Neuronal stem cell (in vitro differentiated cells): ENCODE data around the gene SSX5. TPM values are rescaled to one million over a fixed set of nuclear protein-coding genes. Genes with fewer than 3 reads are reported as not detected.
"Not testable (repeated sequence)": the region's sequence is repeated elsewhere in the genome, so short reads cannot be mapped to it uniquely, and the experiment has no call there.

ENCODE experiments used
- DNase-seq: peaks from one replicate; pipeline ENCODE4 v3.0.0-alpha.2; 2013; ENCODE audit warnings: low spot score
- H2AFZ ChIP-seq: one replicate; pipeline ENCODE4 v1.6.1; 2013; ENCODE audit warnings: mild to moderate bottlenecking, low read length, inconsistent platforms
- H2AK5ac ChIP-seq: 2 replicates; pipeline ENCODE4 v1.6.1; 2013; ENCODE audit warnings: low read depth, mild to moderate bottlenecking, inconsistent platforms, low read length, moderate library complexity, mixed read lengths
- H2BK120ac ChIP-seq: 2 replicates; pipeline ENCODE4 v1.6.1; 2013; ENCODE audit warnings: low read depth, mild to moderate bottlenecking, inconsistent platforms, low read length, moderate library complexity, mixed read lengths
- H2BK12ac ChIP-seq: one replicate; pipeline ENCODE4 v1.6.1; 2013; ENCODE audit warnings: low read length, inconsistent platforms
- H2BK15ac ChIP-seq: 2 replicates; pipeline ENCODE4 v1.6.1; 2013; ENCODE audit warnings: mild to moderate bottlenecking, low read length, inconsistent platforms, mixed read lengths
- H2BK5ac ChIP-seq: one replicate; pipeline ENCODE4 v1.6.1; 2013; ENCODE audit warnings: inconsistent platforms, mild to moderate bottlenecking, low read length, moderate library complexity
- H3K14ac ChIP-seq: one replicate; pipeline ENCODE4 v1.6.1; 2013; ENCODE audit warnings: low read length, inconsistent platforms
- H3K18ac ChIP-seq: 2 replicates; pipeline ENCODE4 v1.6.1; 2013; ENCODE audit warnings: low read length, inconsistent platforms
- H3K23ac ChIP-seq: 2 replicates; pipeline ENCODE4 v1.6.1; 2013; ENCODE audit warnings: low read depth, mild to moderate bottlenecking, mixed read lengths, low read length, inconsistent platforms; ENCODE audit not compliant: poor library complexity
- H3K27ac ChIP-seq: replicated peaks from 3 replicates; pipeline ENCODE4 v1.5.1; 2013; ENCODE audit warnings: low read length, inconsistent platforms
- H3K27me3 ChIP-seq, 3 experiments: 2 replicates each; pipeline ENCODE4 v1.6.1; 2013; ENCODE audit warnings: low read length in 3 of 3, mild to moderate bottlenecking in 2 of 3, inconsistent platforms in 1 of 3, low read depth in 1 of 3, mixed read lengths in 1 of 3, moderate library complexity in 1 of 3; ENCODE audit not compliant: control insufficient read depth in 3 of 3, insufficient read depth in 3 of 3
- H3K36me3 ChIP-seq, 2 donors: replicated peaks in 1 of 2; 2 replicates each; pipeline ENCODE4 v1.6.1; 2013; ENCODE audit warnings: low read length in 2 of 2; ENCODE audit not compliant: control insufficient read depth in 2 of 2, insufficient read depth in 2 of 2
- H3K4ac ChIP-seq: 2 replicates; pipeline ENCODE4 v1.6.1; 2013; ENCODE audit warnings: inconsistent platforms, mild to moderate bottlenecking, low read length, moderate library complexity
- H3K4me1 ChIP-seq, 2 donors: 1 replicate in 1 of 2; 2 replicates in 1 of 2; pipeline ENCODE4 v1.6.1; 2013; ENCODE audit warnings: low read length in 2 of 2, low read depth in 1 of 2; ENCODE audit not compliant: control insufficient read depth in 2 of 2, insufficient read depth in 1 of 2
- H3K4me2 ChIP-seq: one replicate; pipeline ENCODE4 v1.6.1; 2013; ENCODE audit warnings: mild to moderate bottlenecking, low read length, inconsistent platforms; ENCODE audit not compliant: insufficient read depth, poor library complexity, severe bottlenecking
- H3K4me3 ChIP-seq, 2 donors: 2 replicates each; pipeline ENCODE4 v1.5.1; 2013; ENCODE audit warnings: low read length in 2 of 2, mild to moderate bottlenecking in 2 of 2, inconsistent platforms in 1 of 2, moderate library complexity in 1 of 2
- H3K79me1 ChIP-seq: one replicate; pipeline ENCODE4 v1.6.1; 2013; ENCODE audit warnings: low read depth, mild to moderate bottlenecking, inconsistent platforms, low read length, moderate library complexity
- H3K9ac ChIP-seq: one replicate; pipeline ENCODE4 v1.6.1; 2013; ENCODE audit warnings: mild to moderate bottlenecking, low read depth, low read length, inconsistent platforms; ENCODE audit not compliant: poor library complexity
- H3K9me3 ChIP-seq, 2 donors: replicated peaks in 1 of 2; 2 replicates each; pipeline versions ENCODE3 to v1.6.1; 2013; ENCODE audit warnings: low read length in 2 of 2, mild to moderate bottlenecking in 2 of 2, inconsistent platforms in 1 of 2, low read depth in 1 of 2, mixed read lengths in 1 of 2, moderate library complexity in 1 of 2; ENCODE audit not compliant: control insufficient read depth in 2 of 2, insufficient read depth in 1 of 2
- H4K8ac ChIP-seq: one replicate; pipeline ENCODE4 v1.6.1; 2013; ENCODE audit warnings: low read depth, mild to moderate bottlenecking, inconsistent platforms, low read length, moderate library complexity
- H4K91ac ChIP-seq: one replicate; pipeline ENCODE4 v1.6.1; 2013; ENCODE audit warnings: low read length, low read depth, mild to moderate bottlenecking, inconsistent platforms; ENCODE audit not compliant: poor library complexity
- WGBS, 2 donors: extraction: QIAGEN DNeasy Blood & Tissue Kit; methylation state at CpG; one replicate each; pipeline ENCODE4 v1.1.7; 2013; ENCODE audit warnings: missing lambda C conversion rate in 2 of 2, mixed read lengths in 1 of 2; ENCODE audit not compliant: insufficient read length in 2 of 2, insufficient replicate concordance in 1 of 2; ENCODE audit errors: extremely low coverage in 2 of 2; 5-methylcytosine and 5-hydroxymethylcytosine counted together
- small RNA-seq: library from polyadenylated mRNA; stranded (forward); fragments of <200 nt; extraction: miRNeasy Mini kit (QIAGEN cat#:217004); gene quantifications from one replicate; pipeline ENCODE3, GENCODE V24; 2013; ENCODE audit not compliant: insufficient read depth

The SSX5 gene

GRCh38 chrX:48142697-48143096, 53.9 kb downstream of the SSX5 start:
- not testable (repeated sequence) for H2BK15ac ChIP-seq, H4K8ac ChIP-seq, H3K4me3 ChIP-seq, H3K4me1 ChIP-seq, H3K14ac ChIP-seq, DNase-seq, H3K23ac ChIP-seq, H3K9me3 ChIP-seq, H3K4me2 ChIP-seq, H3K9ac ChIP-seq, H3K36me3 ChIP-seq, H2AFZ ChIP-seq, H3K27me3 ChIP-seq, H3K4ac ChIP-seq, H2BK5ac ChIP-seq, H2BK12ac ChIP-seq, H3K18ac ChIP-seq, H2BK120ac ChIP-seq, H3K79me1 ChIP-seq, H2AK5ac ChIP-seq, H4K91ac ChIP-seq, H3K27ac ChIP-seq
- no CpG with 5 or more reads among the region's 11 CpGs for WGBS, 2 donors

GRCh38 chrX:48141810-48142508, 54.6 kb downstream of the SSX5 start:
- H3K4me1 ChIP-seq, H3K18ac ChIP-seq, H3K4me2 ChIP-seq, H4K91ac ChIP-seq, H2BK15ac ChIP-seq, H3K9ac ChIP-seq, H3K9me3 ChIP-seq, H3K14ac ChIP-seq, H2BK12ac ChIP-seq, H3K23ac ChIP-seq, H3K27me3 ChIP-seq, H2AFZ ChIP-seq, H3K79me1 ChIP-seq, H3K36me3 ChIP-seq, H2BK5ac ChIP-seq, H3K4me3 ChIP-seq, H4K8ac ChIP-seq, H2BK120ac ChIP-seq, H2AK5ac ChIP-seq, H3K27ac ChIP-seq, H3K4ac ChIP-seq, DNase-seq: not testable (repeated sequence)
- no CpG with 5 or more reads among the region's 2 CpGs for WGBS, 2 donors

GRCh38 chrX:48139076-48139475, 57.5 kb downstream of the SSX5 start:
- not testable (repeated sequence) for H3K4me3 ChIP-seq, H3K36me3 ChIP-seq, H2BK12ac ChIP-seq, H3K4me1 ChIP-seq, H2BK15ac ChIP-seq, H4K8ac ChIP-seq, H3K27ac ChIP-seq, H4K91ac ChIP-seq, H3K4ac ChIP-seq, H3K79me1 ChIP-seq, H3K23ac ChIP-seq, H2AK5ac ChIP-seq, H3K9me3 ChIP-seq, H2AFZ ChIP-seq, DNase-seq, H3K14ac ChIP-seq, H3K27me3 ChIP-seq, H3K9ac ChIP-seq, H2BK120ac ChIP-seq, H3K4me2 ChIP-seq, H2BK5ac ChIP-seq, H3K18ac ChIP-seq
- no CpG with 5 or more reads among the region's 33 CpGs for WGBS, 2 donors

Small RNAs within 50 kb of the gene (small RNA-seq; reads per million reads assigned to genes)
- gene AC245047.3 (not detected), gene AC245047.7 (not detected), gene RNA5SP503 (not detected), gene RNU6-707P (not detected)
